DMS79 (cell line): Measurements from ENCODE around the gene THUMPD1.
"Not testable (repeated sequence)": the region's sequence is repeated elsewhere in the genome, so short reads cannot be mapped to it uniquely, and the experiment has no call there.

Experiments used
- DNase-seq: peaks from one replicate; lab custom pipeline; 2025; lab: John Stamatoyannopoulos, UW

THUMPD1 gene

GRCh38 chr16:20694096-20694495 lies 47.5 kb downstream of the THUMPD1 start:
- not testable (repeated sequence) for DNase-seq

DNA sequence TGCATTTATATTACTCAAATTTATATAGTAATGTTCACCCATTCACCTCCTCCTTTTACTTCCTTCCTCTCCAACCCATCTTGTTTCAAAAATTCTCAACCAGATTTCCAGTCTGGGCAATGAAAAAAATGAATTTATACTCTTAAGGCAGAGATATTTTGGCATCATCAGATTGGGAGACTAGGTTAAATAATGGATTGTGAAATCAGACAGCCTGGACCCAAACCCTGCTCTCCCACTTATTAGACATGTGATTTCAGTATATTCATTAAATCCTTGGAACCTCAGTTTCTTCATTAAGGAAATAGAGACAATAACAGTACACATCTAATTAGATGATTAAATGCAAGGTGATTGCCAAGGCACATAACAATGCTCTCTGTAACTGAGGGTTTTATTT lies 52.0 kb downstream of the THUMPD1 start:
- no peak for DNase-seq

GRCh38 chr16:20683812-20684211 lies 57.8 kb downstream of the THUMPD1 start:
- no peak for DNase-seq
